HG03521 (cell line): Measurements from ENCODE around the gene DYRK1A.

Source experiments
- ATAC-seq: cut with Tn5 transposase; IDR thresholded peaks from one replicate; pipeline ENCODE4 v1.9.1; 2021; ENCODE audit warnings: mild to moderate bottlenecking, moderate library complexity; ENCODE audit not compliant: unreplicated experiment

Gene DYRK1A

GRCh38 chr21:37384416-37384815, 17.8 kb downstream of the DYRK1A start:
- no peak for ATAC-seq

GRCh38 chr21:37385179-37385765, 18.7 kb downstream of the DYRK1A start:
- no peak for ATAC-seq

GRCh38 chr21:37386151-37386550, 19.6 kb downstream of the DYRK1A start:
- no peak for ATAC-seq

GRCh38 chr21:37389456-37389855, 22.9 kb downstream of the DYRK1A start:
- ATAC-seq = no peak

GRCh38 chr21:37391666-37392065, 25.1 kb downstream of the DYRK1A start:
- ATAC-seq = no peak

GRCh38 chr21:37392441-37392840, 25.9 kb downstream of the DYRK1A start:
- ATAC-seq = no peak

GRCh38 chr21:37393030-37393429, 26.5 kb downstream of the DYRK1A start:
- ATAC-seq = no peak

- ATAC-seq = no peak
These were observed 27.2 kb downstream of the DYRK1A start for GRCh38 chr21:37393786-37394185.

- no peak for ATAC-seq
These were observed 29.4 kb downstream of the DYRK1A start for GRCh38 chr21:37395961-37396360.

- ATAC-seq = no peak
These were observed 30.3 kb downstream of the DYRK1A start for GRCh38 chr21:37396855-37397254.

GRCh38 chr21:37398697-37399096, 32.1 kb downstream of the DYRK1A start:
- no peak for ATAC-seq

- no peak for ATAC-seq
These were observed 35.8 kb downstream of the DYRK1A start for GRCh38 chr21:37402251-37402867.

GRCh38 chr21:37405629-37406028, 39.1 kb downstream of the DYRK1A start:
- ATAC-seq = no peak

- ATAC-seq = no peak
These were observed 41.3 kb downstream of the DYRK1A start for GRCh38 chr21:37407719-37408420.

- ATAC-seq = no peak
These were observed 42.1 kb downstream of the DYRK1A start for GRCh38 chr21:37408464-37409193.

- ATAC-seq = no peak
These were observed 44.1 kb downstream of the DYRK1A start for GRCh38 chr21:37410639-37411038.

- no peak for ATAC-seq
These were observed 46.2 kb downstream of the DYRK1A start for GRCh38 chr21:37412603-37413360.

GRCh38 chr21:37413553-37414291, 47.1 kb downstream of the DYRK1A start:
- no peak for ATAC-seq

- no peak for ATAC-seq
These were observed 48.0 kb downstream of the DYRK1A start for GRCh38 chr21:37414292-37415253.
